ENCODE results near the gene SYT9. TPM values are rescaled to one million over a fixed set of nuclear protein-coding genes. Genes with fewer than 3 reads are reported as not detected.
A peak's percentile ranks its signal among the peaks of the same experiment; 100 is the strongest.

The SYT9 gene
- polyA plus RNA-seq, 2 of the 4 experiments (the other 2 are of a cell fraction): 0.10 TPM; not detected in 1

- DNase-seq (ENCODE audit: low read depth in 1 of 2, low spot score in 1 of 2): no peak
- no peak overlapping the region for H3K4me3 ChIP-seq
- H3K9me3 ChIP-seq: no peaks in the 10 kb centered on the region
- 8% methylated on average over 3 of the region's 3 CpGs for WGBS (ENCODE audit: missing lambda C conversion rate)
- H3K27ac ChIP-seq: no peak overlapping the region
- POLR2A ChIA-PET: no interaction called here
- no peak for FAIRE-seq
- ATAC-seq: no peak
- no peak overlapping the region for H3K4me2 ChIP-seq
- TF ChIP-seq MAFK (IDR thresholded peaks at IDR 0.05; ENCODE audit: partially characterized antibody) (no peak), CHD2 (IDR thresholded peaks at IDR 0.05; ENCODE audit: low read length, partially characterized antibody) (no peak), NR3C1 (IDR thresholded peaks at IDR 0.05) (no peak), JUN (IDR thresholded peaks at IDR 0.05) (no peak), MAZ (IDR thresholded peaks at IDR 0.05; ENCODE audit: borderline replicate concordance, low read depth, low read length) (no peak)
- TF ChIP-seq, protein P1, sequence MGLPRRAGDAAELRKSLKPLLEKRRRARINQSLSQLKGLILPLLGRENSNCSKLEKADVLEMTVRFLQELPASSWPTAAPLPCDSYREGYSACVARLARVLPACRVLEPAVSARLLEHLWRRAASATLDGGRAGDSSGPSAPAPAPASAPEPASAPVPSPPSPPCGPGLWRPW (IDR thresholded peaks at IDR 0.05): no peak
- CTCF ChIA-PET: no interaction called here
- no peaks in the 10 kb centered on the region for H3K4me1 ChIP-seq
Observed at GRCh38 chr11:7270233-7270865, 18.6 kb downstream of the SYT9 start.

- H3K4me1 ChIP-seq: no peaks in the 10 kb centered on the region
- CTCF ChIA-PET: no interaction called here
- TF ChIP-seq PBX3 (IDR thresholded peaks at IDR 0.05): no peak
- TF ChIP-seq, protein P2, sequence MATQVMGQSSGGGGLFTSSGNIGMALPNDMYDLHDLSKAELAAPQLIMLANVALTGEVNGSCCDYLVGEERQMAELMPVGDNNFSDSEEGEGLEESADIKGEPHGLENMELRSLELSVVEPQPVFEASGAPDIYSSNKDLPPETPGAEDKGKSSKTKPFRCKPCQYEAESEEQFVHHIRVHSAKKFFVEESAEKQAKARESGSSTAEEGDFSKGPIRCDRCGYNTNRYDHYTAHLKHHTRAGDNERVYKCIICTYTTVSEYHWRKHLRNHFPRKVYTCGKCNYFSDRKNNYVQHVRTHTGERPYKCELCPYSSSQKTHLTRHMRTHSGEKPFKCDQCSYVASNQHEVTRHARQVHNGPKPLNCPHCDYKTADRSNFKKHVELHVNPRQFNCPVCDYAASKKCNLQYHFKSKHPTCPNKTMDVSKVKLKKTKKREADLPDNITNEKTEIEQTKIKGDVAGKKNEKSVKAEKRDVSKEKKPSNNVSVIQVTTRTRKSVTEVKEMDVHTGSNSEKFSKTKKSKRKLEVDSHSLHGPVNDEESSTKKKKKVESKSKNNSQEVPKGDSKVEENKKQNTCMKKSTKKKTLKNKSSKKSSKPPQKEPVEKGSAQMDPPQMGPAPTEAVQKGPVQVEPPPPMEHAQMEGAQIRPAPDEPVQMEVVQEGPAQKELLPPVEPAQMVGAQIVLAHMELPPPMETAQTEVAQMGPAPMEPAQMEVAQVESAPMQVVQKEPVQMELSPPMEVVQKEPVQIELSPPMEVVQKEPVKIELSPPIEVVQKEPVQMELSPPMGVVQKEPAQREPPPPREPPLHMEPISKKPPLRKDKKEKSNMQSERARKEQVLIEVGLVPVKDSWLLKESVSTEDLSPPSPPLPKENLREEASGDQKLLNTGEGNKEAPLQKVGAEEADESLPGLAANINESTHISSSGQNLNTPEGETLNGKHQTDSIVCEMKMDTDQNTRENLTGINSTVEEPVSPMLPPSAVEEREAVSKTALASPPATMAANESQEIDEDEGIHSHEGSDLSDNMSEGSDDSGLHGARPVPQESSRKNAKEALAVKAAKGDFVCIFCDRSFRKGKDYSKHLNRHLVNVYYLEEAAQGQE (IDR thresholded peaks at IDR 0.05): peak; percentile 72; the same call in 1 of the 2 replicates
- 2% methylated on average over 2 of the region's 2 CpGs for WGBS (ENCODE audit: missing lambda C conversion rate)
- no peaks in the 10 kb centered on the region for H3K9me3 ChIP-seq
- DNase-seq (ENCODE audit: low read depth in 1 of 2, low spot score in 1 of 2) (no peak), ATAC-seq (no peak), FAIRE-seq (no peak)
- POLR2A ChIA-PET: no interaction called here
- H3K4me2 ChIP-seq: no peak overlapping the region
- no peak overlapping the region for H3K27ac ChIP-seq
- no peak overlapping the region for H3K4me3 ChIP-seq
Observed at GRCh38 chr11:7272373-7272772, 20.7 kb downstream of the SYT9 start.

- H3K4me2 ChIP-seq: no peak overlapping the region
- FAIRE-seq (no peak), ATAC-seq (no peak), DNase-seq (ENCODE audit: low read depth in 1 of 2, low spot score in 1 of 2) (no peak)
- POLR2A ChIA-PET: no interaction called here
- TF ChIP-seq, protein P3, sequence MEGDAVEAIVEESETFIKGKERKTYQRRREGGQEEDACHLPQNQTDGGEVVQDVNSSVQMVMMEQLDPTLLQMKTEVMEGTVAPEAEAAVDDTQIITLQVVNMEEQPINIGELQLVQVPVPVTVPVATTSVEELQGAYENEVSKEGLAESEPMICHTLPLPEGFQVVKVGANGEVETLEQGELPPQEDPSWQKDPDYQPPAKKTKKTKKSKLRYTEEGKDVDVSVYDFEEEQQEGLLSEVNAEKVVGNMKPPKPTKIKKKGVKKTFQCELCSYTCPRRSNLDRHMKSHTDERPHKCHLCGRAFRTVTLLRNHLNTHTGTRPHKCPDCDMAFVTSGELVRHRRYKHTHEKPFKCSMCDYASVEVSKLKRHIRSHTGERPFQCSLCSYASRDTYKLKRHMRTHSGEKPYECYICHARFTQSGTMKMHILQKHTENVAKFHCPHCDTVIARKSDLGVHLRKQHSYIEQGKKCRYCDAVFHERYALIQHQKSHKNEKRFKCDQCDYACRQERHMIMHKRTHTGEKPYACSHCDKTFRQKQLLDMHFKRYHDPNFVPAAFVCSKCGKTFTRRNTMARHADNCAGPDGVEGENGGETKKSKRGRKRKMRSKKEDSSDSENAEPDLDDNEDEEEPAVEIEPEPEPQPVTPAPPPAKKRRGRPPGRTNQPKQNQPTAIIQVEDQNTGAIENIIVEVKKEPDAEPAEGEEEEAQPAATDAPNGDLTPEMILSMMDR (IDR thresholded peaks at IDR 0.05): no peak
- no peaks in the 10 kb centered on the region for H3K4me1 ChIP-seq
- H3K27ac ChIP-seq: no peak overlapping the region
- CTCF ChIA-PET: no interaction called here
- no peaks in the 10 kb centered on the region for H3K9me3 ChIP-seq
- H3K4me3 ChIP-seq: no peak overlapping the region
Observed at GRCh38 chr11:7275133-7275532, 23.4 kb downstream of the SYT9 start.

- no peak overlapping the region for H3K27ac ChIP-seq
- H3K4me1 ChIP-seq: no peaks in the 10 kb centered on the region
- H3K4me2 ChIP-seq: no peak overlapping the region
- 2% methylated on average over 3 of the region's 3 CpGs for WGBS (ENCODE audit: missing lambda C conversion rate)
- TF ChIP-seq CBX8 (IDR thresholded peaks at IDR 0.05) (no peak), SMC3 (IDR thresholded peaks at IDR 0.05) (peak; percentile 46; the same call in 2 of the 3 replicates), RAD21 (conservative IDR thresholded peaks at IDR 0.05 in 1 of 2, IDR thresholded peaks at IDR 0.05 in 1 of 2) (peak; percentile 57 to 62; a peak in 4 of 5 replicates)
- TF ChIP-seq, protein P3 (IDR thresholded peaks at IDR 0.05): peak; percentile 53
- CTCF ChIA-PET: interaction anchor here (0.7 to 3.3 kb wide), 21 partner anchors 9 to 859 kb away, joined by 3 to 21 read pairs (median 4); partner anchors contain the start of gene SYT9
- POLR2A ChIA-PET: no interaction called here
- no peak overlapping the region for H3K4me3 ChIP-seq
- DNase-seq (ENCODE audit: low read depth in 1 of 2, low spot score in 1 of 2) (peak; percentile 42 to 50), FAIRE-seq (no peak), ATAC-seq (peak; percentile 81 to 90; a peak in 5 of 6 replicates)
- no peaks in the 10 kb centered on the region for H3K9me3 ChIP-seq
Observed at GRCh38 chr11:7278314-7278917, 26.7 kb downstream of the SYT9 start.

Measured in A549 (cell line).